LNCaP clone FGC (cell line): ENCODE data around the gene RUNX3.

Experiments used
- DNase-seq: peaks from one replicate; pipeline ENCODE4 v3.0.0-alpha.2; 2011; ENCODE audit warnings: low read depth
- H3K4me3 ChIP-seq: 2 replicates; pipeline ENCODE4 v1.5.1; 2011; ENCODE audit warnings: mild to moderate bottlenecking, low read depth, low read length, control low read depth
- CTCF ChIP-seq: IDR thresholded peaks from 2 replicates; pipeline ENCODE4 v1.5.1; 2012; ENCODE audit warnings: mild to moderate bottlenecking; ENCODE audit not compliant: control insufficient read depth, insufficient read depth; ENCODE audit errors: extremely low read depth

RUNX3 gene

GRCh38 chr1:24952413-24952841, 22.4 kb upstream of the RUNX3 start:
- no peak for TF ChIP-seq CTCF
- no peak overlapping the region for H3K4me3 ChIP-seq
- no peak for DNase-seq

- no peak for DNase-seq
- TF ChIP-seq CTCF: no peak
These were observed 21.8 kb upstream of the RUNX3 start for GRCh38 chr1:24951810-24952412.

GRCh38 chr1:24951337-24951736, 21.3 kb upstream of the RUNX3 start:
- TF ChIP-seq CTCF: no peak
- DNase-seq: no peak
- no peak overlapping the region for H3K4me3 ChIP-seq

More at GRCh38 chr1:24951810-24952412, 21.8 kb upstream of the RUNX3 start:
- H3K4me3 ChIP-seq: no peak overlapping the region

- no peak overlapping the region for H3K4me3 ChIP-seq
- DNase-seq: no peak
- TF ChIP-seq CTCF: no peak
These were observed 19.3 kb upstream of the RUNX3 start for GRCh38 chr1:24949331-24949881.

- no peak for DNase-seq
- TF ChIP-seq CTCF: no peak
- no peak overlapping the region for H3K4me3 ChIP-seq
These were observed 18.2 kb upstream of the RUNX3 start for GRCh38 chr1:24948079-24948827.

- TF ChIP-seq CTCF: no peak
- DNase-seq: no peak
- H3K4me3 ChIP-seq: no peak overlapping the region
These were observed 17.0 kb upstream of the RUNX3 start for GRCh38 chr1:24946861-24947658.
